Stimulated activated CD8-positive, alpha-beta memory T cell treated with anti-CD3 and anti-CD28 coated beads, Interleukin-12 subunit alpha, Interleukin-12 subunit beta, amount 100 ng/mL, for 24 hours (primary cell): Measurements from ENCODE around the gene ANAPC1.
"Not testable (repeated sequence)": the region's sequence is repeated elsewhere in the genome, so short reads cannot be mapped to it uniquely, and the experiment has no call there.

Experiments
- DNase-seq: peaks from one replicate; pipeline ENCODE4 v3.0.0-alpha.2; 2020; ENCODE audit errors: extremely low read depth

Gene ANAPC1

DNA sequence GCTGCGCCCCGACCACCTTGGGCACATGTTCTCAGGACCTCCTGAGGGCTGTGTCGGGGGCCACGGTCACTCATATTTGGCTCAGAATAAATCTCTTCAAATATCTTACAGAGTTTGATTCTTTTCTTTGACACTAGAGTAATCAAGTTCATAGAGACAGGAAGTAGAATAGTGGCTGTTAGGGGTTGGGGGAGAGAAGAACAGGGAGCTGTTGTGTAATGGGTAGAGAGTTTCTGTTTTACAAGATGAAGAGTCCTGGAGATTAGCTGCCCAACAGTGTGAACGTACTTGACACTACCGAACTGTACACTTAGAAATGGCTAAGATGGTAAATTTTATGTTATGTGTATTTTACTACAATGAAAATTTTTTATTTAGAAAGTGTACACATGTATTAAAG is 148.6 kb downstream of the ANAPC1 start:
- not testable (repeated sequence) for DNase-seq

- not testable (repeated sequence) for DNase-seq
Measured at GRCh38 chr2:111729812-111730458, 154.1 kb downstream of the ANAPC1 start.

GRCh38 chr2:111727611-111728110 is 156.3 kb downstream of the ANAPC1 start:
- not testable (repeated sequence) for DNase-seq

DNA sequence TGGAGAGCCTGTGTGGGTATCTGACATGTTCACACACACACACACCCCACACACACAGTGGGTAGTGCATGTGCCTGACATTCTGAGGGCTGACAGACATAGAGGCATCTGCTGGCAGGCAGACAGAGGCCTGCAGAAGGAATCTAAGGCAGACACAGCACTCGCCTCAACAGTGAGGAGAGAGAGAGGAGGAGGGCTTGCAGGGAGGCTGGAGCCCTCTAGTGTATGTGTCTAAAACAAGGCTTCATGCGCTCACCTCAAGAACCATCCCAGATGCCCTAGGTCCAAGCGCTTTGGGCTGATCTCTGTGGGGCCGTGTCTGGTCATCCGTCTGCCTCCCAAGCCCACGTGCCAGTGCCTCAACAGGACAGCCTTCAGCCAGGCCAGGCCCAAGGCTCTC is 158.3 kb downstream of the ANAPC1 start:
- DNase-seq, result not testable (repeated sequence)

DNA sequence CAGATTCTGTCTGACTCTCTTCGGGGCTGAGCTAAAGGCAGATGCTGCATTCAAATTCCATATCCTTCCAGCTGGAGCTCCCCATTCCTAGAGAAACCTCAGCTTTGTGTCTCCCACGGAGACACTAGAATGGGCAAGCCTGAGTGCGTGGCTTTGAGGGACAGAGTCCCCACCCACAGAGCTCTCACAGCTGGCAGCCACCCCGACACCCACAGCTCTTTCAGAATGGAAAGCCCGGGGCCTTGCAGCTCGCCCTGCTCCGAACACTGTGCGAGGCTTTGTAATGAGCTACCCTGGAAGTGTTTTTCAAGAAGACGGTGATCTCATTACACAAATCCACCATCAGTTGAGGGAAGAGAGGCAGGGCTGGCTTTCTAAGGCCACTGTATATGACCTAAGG is 164.4 kb downstream of the ANAPC1 start:
- not testable (repeated sequence) for DNase-seq
